H1 (cell line): ENCODE results near the gene TIE1. TPM values are rescaled to one million over a fixed set of nuclear protein-coding genes. Genes with fewer than 3 reads are reported as not detected.

Experiments used
- CTCF ChIA-PET: fragments of 300-600 bp; sonication (Branson Sonifier 250); formaldehyde crosslinking; loops from one replicate; lab custom pipeline; 2021; ENCODE audit not compliant: partially characterized antibody; lab: Charles Lee
- POLR2A ChIA-PET: fragments of 300-600 bp; sonication (Branson Sonifier 250); formaldehyde crosslinking; loops from one replicate; lab custom pipeline; 2021; ENCODE audit warnings: inconsistent platforms; ENCODE audit not compliant: partially characterized antibody; lab: Charles Lee
- DNase-seq, 2 experiments: peaks; one replicate each; pipeline versions ENCODE4 v3.0.0 to v3.0.0-alpha.2; 2010 to 2022; ENCODE audit warnings: low spot score in 2 of 2, low read depth in 1 of 2, mixed read lengths in 1 of 2
- FAIRE-seq: peaks from 2 replicates; lab custom pipeline; 2011; peaks lifted over from hg19 to GRCh38; lab: Jason Lieb, UNC
- H2AFZ ChIP-seq: 2 replicates; pipeline ENCODE4 v1.8.1; 2012; ENCODE audit warnings: low read length, inconsistent platforms
- H2AK5ac ChIP-seq: 2 replicates; pipeline ENCODE4 v1.6.1; 2013; ENCODE audit warnings: low read depth, low read length
- H2BK120ac ChIP-seq: replicated peaks from 2 replicates; pipeline ENCODE3; 2013; ENCODE audit warnings: low read depth, low read length, inconsistent platforms
- H2BK12ac ChIP-seq: 2 replicates; pipeline ENCODE4 v1.6.1; 2013; ENCODE audit warnings: low read depth, low read length
- H2BK15ac ChIP-seq: 2 replicates; pipeline ENCODE4 v1.6.1; 2013; ENCODE audit warnings: low read length
- H2BK20ac ChIP-seq: 2 replicates; pipeline ENCODE4 v1.6.1; 2013; ENCODE audit warnings: low read length
- H2BK5ac ChIP-seq: 2 replicates; pipeline ENCODE4 v1.6.1; 2013; ENCODE audit warnings: low read depth, low read length
- H3K14ac ChIP-seq: 2 replicates; pipeline ENCODE4 v1.6.1; 2013; ENCODE audit warnings: inconsistent platforms; ENCODE audit not compliant: insufficient read length
- H3K18ac ChIP-seq: 2 replicates; pipeline ENCODE4 v1.6.1; 2013; ENCODE audit warnings: low read length; ENCODE audit errors: extremely low read depth
- H3K23ac ChIP-seq: 2 replicates; pipeline ENCODE4 v1.6.1; 2013; ENCODE audit warnings: inconsistent platforms; ENCODE audit not compliant: insufficient read length
- H3K23me2 ChIP-seq: 2 replicates; pipeline ENCODE4 v1.6.1; 2013; ENCODE audit warnings: low read depth, low read length
- H3K27ac ChIP-seq: 2 replicates; pipeline ENCODE4 v1.6.1; 2011; ENCODE audit warnings: low read depth, low read length, inconsistent platforms
- H3K27me3 ChIP-seq, 4 experiments: replicated peaks in 1 of 4; 1 replicate in 1 of 4; 2 replicates in 3 of 4; pipeline versions ENCODE4 v1.6.1 to v1.8.1; 2011 to 2013; ENCODE audit warnings: low read length in 3 of 4, mild to moderate bottlenecking in 3 of 4, inconsistent platforms in 2 of 4, mixed read lengths in 2 of 4, moderate library complexity in 1 of 4; ENCODE audit not compliant: control insufficient read depth in 3 of 4, insufficient read depth in 3 of 4; ENCODE audit errors: extremely low read depth in 1 of 4
- H3K36me3 ChIP-seq, 4 experiments: 2 replicates each; pipeline versions ENCODE4 v1.6.1 to v1.8.1; 2011 to 2013; ENCODE audit warnings: mild to moderate bottlenecking in 4 of 4, low read length in 3 of 4, moderate library complexity in 2 of 4, control low read depth in 1 of 4, inconsistent platforms in 1 of 4; ENCODE audit not compliant: insufficient read depth in 4 of 4, control insufficient read depth in 2 of 4
- H3K4ac ChIP-seq: replicated peaks from 2 replicates; pipeline ENCODE3; 2013; ENCODE audit warnings: low read length, low read depth, mixed read lengths, inconsistent platforms; ENCODE audit not compliant: insufficient read length
- H3K4me1 ChIP-seq, 4 experiments: replicated peaks in 1 of 4; 1 replicate in 1 of 4; 2 replicates in 3 of 4; pipeline versions ENCODE4 v1.6.1 to v1.8.1; 2011 to 2013; ENCODE audit warnings: low read length in 3 of 4, inconsistent platforms in 2 of 4, mixed read lengths in 1 of 4; ENCODE audit not compliant: insufficient read depth in 4 of 4, control insufficient read depth in 3 of 4
- H3K4me2 ChIP-seq, 2 experiments: 2 replicates each; pipeline versions ENCODE4 v1.6.1 to v1.8.1; 2011 to 2013; ENCODE audit warnings: low read depth in 2 of 2, low read length in 2 of 2, control low read depth in 1 of 2, inconsistent platforms in 1 of 2, mild to moderate bottlenecking in 1 of 2; ENCODE audit not compliant: insufficient read depth in 1 of 2
- H3K4me3 ChIP-seq, 4 experiments: fragments of 200-600, 300-600 bp in 1 of 4; sonication (generic), shearing (Covaris generic), sonication (Bioruptor Twin) in 1 of 4; 2 replicates each; pipeline versions ENCODE4 v1.5.1 to v1.8.1; 2011 to 2016; ENCODE audit warnings: low read length in 4 of 4, low read depth in 3 of 4, control low read depth in 2 of 4, inconsistent platforms in 2 of 4, mild to moderate bottlenecking in 2 of 4, mixed read lengths in 1 of 4, moderate library complexity in 1 of 4; ENCODE audit not compliant: insufficient read depth in 2 of 4; ENCODE audit errors: extremely low read depth in 1 of 4
- H3K56ac ChIP-seq: replicated peaks from 2 replicates; pipeline ENCODE3; 2013; ENCODE audit warnings: low read depth, mild to moderate bottlenecking, mixed read lengths, low read length, inconsistent platforms; ENCODE audit not compliant: insufficient read length
- H3K79me1 ChIP-seq: 2 replicates; pipeline ENCODE4 v1.6.1; 2013; ENCODE audit warnings: low read depth, low read length, control low read depth
- H3K79me2 ChIP-seq, 2 experiments: 2 replicates each; pipeline versions ENCODE4 v1.6.1 to v1.8.1; 2012 to 2013; ENCODE audit warnings: low read length in 2 of 2, mild to moderate bottlenecking in 2 of 2, inconsistent platforms in 1 of 2; ENCODE audit not compliant: insufficient read depth in 2 of 2, control insufficient read depth in 1 of 2
- H3K9ac ChIP-seq, 4 experiments: replicated peaks in 1 of 4; 1 replicate in 1 of 4; 2 replicates in 3 of 4; pipeline versions ENCODE4 v1.6.1 to v1.8.1; 2011 to 2013; ENCODE audit warnings: low read depth in 3 of 4, low read length in 3 of 4, control low read depth in 2 of 4, mild to moderate bottlenecking in 2 of 4, moderate library complexity in 2 of 4, inconsistent platforms in 1 of 4; ENCODE audit errors: extremely low read depth in 1 of 4
- H3K9me3 ChIP-seq, 2 experiments: 2 replicates each; pipeline versions ENCODE4 v1.6.1 to v1.8.1; 2012 to 2013; ENCODE audit warnings: mild to moderate bottlenecking in 2 of 2, moderate library complexity in 2 of 2, control low read depth in 1 of 2, inconsistent platforms in 1 of 2, low read depth in 1 of 2, low read length in 1 of 2, mixed read lengths in 1 of 2; ENCODE audit not compliant: insufficient read depth in 2 of 2
- H4K20me1 ChIP-seq, 2 experiments: replicated peaks in 1 of 2; 2 replicates each; pipeline versions ENCODE3 to v1.8.1; 2011 to 2013; ENCODE audit warnings: inconsistent platforms in 2 of 2, low read length in 2 of 2, mild to moderate bottlenecking in 1 of 2; ENCODE audit not compliant: insufficient read depth in 2 of 2, control insufficient read depth in 1 of 2
- H4K5ac ChIP-seq: 2 replicates; pipeline ENCODE4 v1.6.1; 2013; ENCODE audit warnings: low read length, low read depth, mixed read lengths, inconsistent platforms; ENCODE audit not compliant: insufficient read length
- H4K8ac ChIP-seq: 2 replicates; pipeline ENCODE4 v1.8.0; 2013; ENCODE audit warnings: mild to moderate bottlenecking, moderate library complexity, low read length, inconsistent platforms; ENCODE audit not compliant: insufficient read depth; ENCODE audit errors: extremely low read depth
- H4K91ac ChIP-seq: replicated peaks from 2 replicates; pipeline ENCODE3; 2013; ENCODE audit warnings: low read length, mixed read lengths, inconsistent platforms; ENCODE audit not compliant: insufficient read length
- CBX8 ChIP-seq: fragments of 300-800, 300-1000 bp; sonication (generic); IDR thresholded peaks from 2 replicates; pipeline ENCODE4 v1.7.1; 2016; ENCODE audit warnings: low read depth, low read length, borderline replicate concordance
- CHD2 ChIP-seq: IDR thresholded peaks from 2 replicates; pipeline ENCODE4 v1.6.1; 2012; ENCODE audit warnings: low read length, improper control_type of control experiment
- KDM1A ChIP-seq: fragments of 200-600, 300-600 bp; sonication (generic); IDR thresholded peaks from 2 replicates; pipeline ENCODE4 v1.7.1; 2016; ENCODE audit warnings: mild to moderate bottlenecking, low read length, borderline replicate concordance
- KDM5A ChIP-seq: fragments of 200-600 bp; IDR thresholded peaks from 2 replicates; pipeline ENCODE4 v1.7.1; 2012; ENCODE audit warnings: mild to moderate bottlenecking, low read length, inconsistent platforms, mixed read lengths
- NANOG ChIP-seq: IDR thresholded peaks from 2 replicates; pipeline ENCODE4 v1.6.1; 2011; ENCODE audit warnings: low read length, low read depth, mild to moderate bottlenecking, inconsistent platforms; ENCODE audit not compliant: insufficient read depth, poor library complexity, severe bottlenecking
- NRF1 ChIP-seq: IDR thresholded peaks from 2 replicates; pipeline ENCODE4 v1.6.1; 2011; ENCODE audit warnings: mild to moderate bottlenecking, low read depth, low read length, improper control_type of control experiment
- POLR2AphosphoS5 ChIP-seq: IDR thresholded peaks from 2 replicates; pipeline ENCODE4 v1.6.1; 2011; ENCODE audit warnings: low read depth, low read length
- RBBP5 ChIP-seq: IDR thresholded peaks from 2 replicates; pipeline ENCODE4 v1.7.1; 2012; ENCODE audit warnings: low read depth, mild to moderate bottlenecking, inconsistent platforms, low read length, moderate library complexity, borderline replicate concordance
- SAP30 ChIP-seq: fragments of 300-600 bp; sonication (generic); IDR thresholded peaks from 2 replicates; pipeline ENCODE4 v1.7.1; 2012; ENCODE audit warnings: low read length, moderate library complexity, mild to moderate bottlenecking, inconsistent platforms; ENCODE audit not compliant: insufficient read depth, insufficient replicate concordance
- SIRT6 ChIP-seq: IDR thresholded peaks from one replicate; pipeline ENCODE4 v1.7.1; 2012; ENCODE audit warnings: low read length, inconsistent platforms
- SIX5 ChIP-seq: IDR thresholded peaks from 2 replicates; pipeline ENCODE4 v1.6.1; 2011; ENCODE audit warnings: mild to moderate bottlenecking, low read depth, low read length
- SP2 ChIP-seq: IDR thresholded peaks from 2 replicates; pipeline ENCODE4 v1.6.1; 2012; ENCODE audit warnings: mild to moderate bottlenecking, low read length, inconsistent platforms
- TAF1 ChIP-seq: IDR thresholded peaks from 2 replicates; pipeline ENCODE4 v1.6.1; 2011; ENCODE audit warnings: mild to moderate bottlenecking, low read depth, low read length
- TAF7 ChIP-seq: optimal IDR thresholded peaks from 2 replicates; pipeline ENCODE3; 2011; ENCODE audit warnings: low read depth, mild to moderate bottlenecking, inconsistent platforms, low read length, moderate library complexity, borderline replicate concordance
- TBP ChIP-seq: IDR thresholded peaks from 2 replicates; pipeline ENCODE4 v1.6.1; 2011; ENCODE audit warnings: low read depth, low read length, improper control_type of control experiment
- TCF12 ChIP-seq: IDR thresholded peaks from 2 replicates; pipeline ENCODE4 v1.6.1; 2011; ENCODE audit warnings: low read depth, mild to moderate bottlenecking, low read length
- WGBS, 2 experiments: shearing (Covaris generic) in 1 of 2; methylation state at CpG; one replicate each; pipeline versions ENCODE4 v1.1.6 to v1.1.7; 2013 to 2015; ENCODE audit warnings: low lambda C conversion rate in 2 of 2, mixed read lengths in 2 of 2, inconsistent platforms in 1 of 2, low coverage in 1 of 2, missing lambda C conversion rate in 1 of 2; ENCODE audit not compliant: insufficient replicate concordance in 2 of 2, insufficient coverage in 1 of 2, insufficient read length in 1 of 2; ENCODE audit errors: extremely low coverage in 1 of 2, missing lambda C conversion rate in 1 of 2; 5-methylcytosine and 5-hydroxymethylcytosine counted together
- polyA plus RNA-seq, 7 experiments: library from polyadenylated mRNA; depleted of rRNA in 3 of 7; stranded (reverse) in 5 of 7; unstranded in 2 of 7; fragments of >200 nt in 5 of 7; fragments of 200-250 nt in 2 of 7; gene quantifications; 1 replicate in 5 of 7; 2 replicates in 1 of 7; 4 replicates in 1 of 7; pipeline versions ENCODE4 v1.2.1 to v1.2.3, GENCODE V29; 2011 to 2013; ENCODE audit warnings: missing spikeins in 2 of 7, mixed read lengths in 2 of 7
- total RNA-seq: library from RNA; stranded (reverse); fragmentation: NEBNext Ultra II Directional; extraction: Animal tissue kit (Norgen Biotek cat#: 25700); gene quantifications from 2 replicates; pipeline ENCODE4 v1.2.1, GENCODE V29; 2021

Gene TIE1
- total and polyA plus RNA-seq, 2 of the 8 experiments (the other 6 are each of a cell fraction or from before 2014, with no cell fraction given), result 0.74 to 2.2 TPM

DNA sequence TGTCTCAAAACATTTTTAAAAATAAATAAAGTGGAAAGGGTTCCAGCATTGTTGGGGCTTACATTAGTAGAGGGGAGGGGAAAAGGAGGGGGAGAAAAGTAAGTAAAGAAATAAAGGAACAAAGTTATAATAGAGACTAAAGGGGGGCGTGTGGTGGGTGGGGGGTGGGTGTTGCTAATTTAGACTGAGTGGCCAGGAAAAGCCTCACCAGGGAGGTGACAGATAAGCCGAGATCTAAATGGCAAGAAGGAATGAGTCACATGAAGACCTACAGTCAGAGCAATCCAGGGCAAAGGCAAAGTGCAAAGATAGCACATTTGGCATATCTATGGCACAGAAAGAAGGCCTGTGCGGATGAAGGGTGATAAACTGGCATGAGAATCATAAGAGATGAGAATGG is 44.3 kb downstream of the TIE1 start:
- Histone ChIP-seq H3K27me3 (peaks cover 0 to 5% (median 0%) of the 10 kb centered on the region in 4 experiments; a peak in 2 of 7 replicates), H3K9ac (no peak overlapping the region), H2BK120ac (no peak overlapping the region), H3K56ac (no peak overlapping the region), H4K20me1 (no peaks in the 10 kb centered on the region), H4K5ac (no peak overlapping the region), H3K36me3 (no peaks in the 10 kb centered on the region), H3K4ac (no peak overlapping the region), H2AFZ (no peak overlapping the region), H4K91ac (no peak overlapping the region), H3K9me3 (no peaks in the 10 kb centered on the region), H3K23ac (no peak overlapping the region), H3K23me2 (peaks cover 7% of the 10 kb centered on the region), H2BK5ac (no peak overlapping the region), H3K18ac (no peak overlapping the region), H3K79me2 (no peaks in the 10 kb centered on the region), H2AK5ac (no peak overlapping the region), H3K4me2 (no peak overlapping the region), H2BK12ac (no peak overlapping the region), H2BK15ac (no peak overlapping the region), H3K14ac (no peak overlapping the region), H3K79me1 (no peaks in the 10 kb centered on the region), H4K8ac (no peak overlapping the region), H3K4me3 (no peak overlapping the region), H3K4me1 (peaks cover under 1 to 11% (median 5%) of the 10 kb centered on the region in 4 experiments; a peak in 5 of 7 replicates), H3K27ac (no peak overlapping the region), H2BK20ac (no peak overlapping the region)
- FAIRE-seq (no peak), DNase-seq (no peak)
- ChIA-PET CTCF (interaction anchor here (0.6 kb wide), 1 partner anchor 505 kb away, joined by 4 read pairs; no protein-coding TSS in a partner anchor), POLR2A (no interaction called here)
- WGBS, 2 experiments, result 79% methylated on average over 2 of the region's 3 CpGs; no CpG with 5 or more reads in 1 of the 2 experiments
- no peak for TF ChIP-seq KDM1A
- TF ChIP-seq NANOG, result no peak
- no peak for TF ChIP-seq RBBP5
- TF ChIP-seq POLR2AphosphoS5, result no peak
- no peak for TF ChIP-seq TBP
- TF ChIP-seq TCF12, result no peak
- TF ChIP-seq SP2, result no peak
- no peak for TF ChIP-seq SAP30
- TF ChIP-seq SIRT6, result no peak
- TF ChIP-seq NRF1, result no peak
- TF ChIP-seq CHD2, result no peak
- no peak for TF ChIP-seq CBX8
- no peak for TF ChIP-seq KDM5A
- TF ChIP-seq SIX5, result no peak
- no peak for TF ChIP-seq TAF7
- TF ChIP-seq TAF1, result no peak
